B cell (primary cell): Measurements from ENCODE around the gene CCDC34.

Experiments
- CTCF ChIP-seq: fragments of 200-600 bp; IDR thresholded peaks from one replicate; pipeline ENCODE4 v1.8.0; 2022; ENCODE audit warnings: antibody characterized with exemption, mild to moderate bottlenecking
- EZH2 ChIP-seq: IDR thresholded peaks from 2 replicates; pipeline ENCODE4 v1.6.1; 2012; ENCODE audit warnings: borderline replicate concordance, low read depth, mild to moderate bottlenecking, moderate library complexity, low read length; ENCODE audit not compliant: insufficient read depth, poor library complexity, severe bottlenecking

GRCh38 chr11:27362749-27363575, at the start of gene CCDC34:
- TF ChIP-seq CTCF (no peak), EZH2 (no peak)
